Measurements from ENCODE around the gene CNP. TPM values are rescaled to one million over a fixed set of nuclear protein-coding genes. Genes with fewer than 3 reads are reported as not detected.

The CNP gene
- total and polyA plus RNA-seq, 12 donors: 17.2 to 42.7 (median 25.3) TPM

DNA sequence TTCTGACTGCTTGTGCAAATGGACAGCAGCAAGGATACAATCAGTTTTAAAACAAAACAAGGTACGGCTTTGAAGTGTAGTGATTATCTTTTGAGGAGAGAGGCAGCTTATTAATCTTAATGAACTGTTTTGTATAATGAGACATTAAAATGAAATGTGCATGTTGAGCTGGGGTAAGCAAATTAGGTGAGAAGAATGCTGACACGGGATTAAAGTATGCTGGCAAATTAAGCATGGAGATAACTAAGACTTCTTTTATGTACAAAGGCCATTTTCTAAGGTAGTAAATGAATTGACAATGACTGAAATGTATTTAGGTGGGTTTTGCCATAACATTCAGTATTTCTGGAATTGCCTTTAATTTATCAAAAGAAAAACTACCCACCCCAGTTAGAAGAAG, 31.9 kb downstream of the CNP start:
- ATAC-seq (no peak), DNase-seq (no peak)
- WGBS, 2 donors: 44 to 46% methylated on average over 2 of the region's 2 CpGs
- intact Hi-C loops (cut with DNase I): no loop called here
- Histone ChIP-seq H3K27ac (no peak overlapping the region), H3K4me3 (no peak overlapping the region), H3K36me3 (peaks cover 0 to 100% (median 53%) of the 10 kb centered on the region in 9 donors), H3K27me3 (no peaks in the 10 kb centered on the region), H3K9me3 (no peaks in the 10 kb centered on the region), H3K4me1 (peaks cover 0 to 35% (median 21%) of the 10 kb centered on the region in 9 donors)
- TF ChIP-seq, protein P1, sequence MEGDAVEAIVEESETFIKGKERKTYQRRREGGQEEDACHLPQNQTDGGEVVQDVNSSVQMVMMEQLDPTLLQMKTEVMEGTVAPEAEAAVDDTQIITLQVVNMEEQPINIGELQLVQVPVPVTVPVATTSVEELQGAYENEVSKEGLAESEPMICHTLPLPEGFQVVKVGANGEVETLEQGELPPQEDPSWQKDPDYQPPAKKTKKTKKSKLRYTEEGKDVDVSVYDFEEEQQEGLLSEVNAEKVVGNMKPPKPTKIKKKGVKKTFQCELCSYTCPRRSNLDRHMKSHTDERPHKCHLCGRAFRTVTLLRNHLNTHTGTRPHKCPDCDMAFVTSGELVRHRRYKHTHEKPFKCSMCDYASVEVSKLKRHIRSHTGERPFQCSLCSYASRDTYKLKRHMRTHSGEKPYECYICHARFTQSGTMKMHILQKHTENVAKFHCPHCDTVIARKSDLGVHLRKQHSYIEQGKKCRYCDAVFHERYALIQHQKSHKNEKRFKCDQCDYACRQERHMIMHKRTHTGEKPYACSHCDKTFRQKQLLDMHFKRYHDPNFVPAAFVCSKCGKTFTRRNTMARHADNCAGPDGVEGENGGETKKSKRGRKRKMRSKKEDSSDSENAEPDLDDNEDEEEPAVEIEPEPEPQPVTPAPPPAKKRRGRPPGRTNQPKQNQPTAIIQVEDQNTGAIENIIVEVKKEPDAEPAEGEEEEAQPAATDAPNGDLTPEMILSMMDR (IDR thresholded peaks at IDR 0.05): no peak

GRCh38 chr17:42000413-42001133, 34.0 kb downstream of the CNP start:
- Histone ChIP-seq H3K36me3 (peaks cover 0 to 79% (median 36%) of the 10 kb centered on the region in 9 donors), H3K4me1 (peaks cover 0 to 55% (median 37%) of the 10 kb centered on the region in 9 donors), H3K27me3 (no peaks in the 10 kb centered on the region), H3K27ac (peak overlapping the region in 8 of 10 donors; percentile 5 to 70 (median 40)), H3K4me3 (no peak overlapping the region), H3K9me3 (no peaks in the 10 kb centered on the region)
- intact Hi-C loops (cut with DNase I): loop anchor here in 1 of 10 donors (5.0 kb wide), 1 partner anchor 33 kb away; the partner anchor contains the start of gene CNP
- TF ChIP-seq, protein P1 (IDR thresholded peaks at IDR 0.05): no peak
- ATAC-seq (peak in 5 of 8 donors; percentile 33 to 62 (median 55)), DNase-seq (no peak)
- 60 to 71% methylated on average over 3 of the region's 3 CpGs for WGBS, 2 donors

- Histone ChIP-seq H3K4me3 (no peak overlapping the region), H3K4me1 (peaks cover 0 to 66% (median 43%) of the 10 kb centered on the region in 9 donors), H3K9me3 (no peaks in the 10 kb centered on the region), H3K27me3 (no peaks in the 10 kb centered on the region), H3K36me3 (peaks cover 0 to 68% (median 25%) of the 10 kb centered on the region in 9 donors), H3K27ac (peak overlapping the region in 4 of 10 donors; percentile 17 to 70 (median 49))
- ATAC-seq: no peak
- TF ChIP-seq, protein P1 (IDR thresholded peaks at IDR 0.05): no peak
- DNase-seq: no peak
- intact Hi-C loops (cut with DNase I): loop anchor here in 1 of 10 donors (5.0 kb wide), 1 partner anchor 34 kb away; the partner anchor contains the start of gene CNP
- WGBS, 2 donors: 95 to 96% methylated on average over 2 of the region's 2 CpGs
Measured at GRCh38 chr17:42001729-42002128, 35.1 kb downstream of the CNP start.

DNA sequence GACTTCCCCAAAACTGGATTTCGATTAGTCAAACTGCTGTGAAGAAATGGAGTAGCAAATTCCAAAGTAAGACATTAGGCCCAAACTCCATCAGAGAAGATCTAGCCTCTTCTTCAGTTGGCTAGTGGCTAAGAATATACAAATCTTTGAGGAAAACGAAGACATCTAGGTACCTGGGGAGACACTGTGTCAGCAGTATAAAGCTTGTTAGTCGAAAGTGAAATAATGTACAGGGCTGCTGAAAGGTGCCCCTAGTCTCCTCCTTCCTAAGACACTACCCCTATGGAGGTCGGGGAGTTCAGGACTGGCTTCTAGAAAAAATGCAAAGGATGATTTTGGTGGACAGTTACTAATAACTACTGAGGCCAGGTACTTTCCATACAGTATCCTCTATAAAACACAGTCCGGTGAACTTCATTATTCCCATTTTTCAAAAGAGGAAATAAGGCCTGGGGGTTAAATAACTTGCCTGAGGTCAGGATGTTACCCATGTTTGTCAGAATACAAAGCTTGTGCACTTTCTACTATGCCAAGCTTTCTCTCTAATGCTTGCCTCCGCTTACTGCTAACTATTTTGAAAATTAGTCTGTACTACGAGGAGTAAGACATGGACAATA, 35.7 kb downstream of the CNP start:
- peak overlapping the region in 1 of 10 donors; percentile 11 for H3K27ac ChIP-seq
- TF ChIP-seq, protein P1 (IDR thresholded peaks at IDR 0.05): no peak
- DNase-seq: no peak
- H3K9me3 ChIP-seq: no peaks in the 10 kb centered on the region
- peaks cover 0 to 62% (median 20%) of the 10 kb centered on the region in 9 donors for H3K36me3 ChIP-seq
- 90 to 92% methylated on average over 7 of the region's 7 CpGs for WGBS, 2 donors
- H3K4me3 ChIP-seq: no peak overlapping the region
- no peaks in the 10 kb centered on the region for H3K27me3 ChIP-seq
- intact Hi-C loops (cut with DNase I): loop anchor here in 1 of 10 donors (5.0 kb wide), 1 partner anchor 35 kb away; the partner anchor contains the start of gene CNP
- ATAC-seq: no peak
- H3K4me1 ChIP-seq: peaks cover 0 to 72% (median 48%) of the 10 kb centered on the region in 9 donors

Measured in heart right ventricle (tissue), 16 donors.